ENCODE results near the gene FOLR1. TPM values are rescaled to one million over a fixed set of nuclear protein-coding genes. Genes with fewer than 3 reads are reported as not detected.

FOLR1 gene
- total and polyA plus RNA-seq, 9 of the 15 experiments (the other 6 are each of a cell fraction or from before 2014, with no cell fraction given), result 0.22 to 2.3 (median 1.0) TPM

DNA sequence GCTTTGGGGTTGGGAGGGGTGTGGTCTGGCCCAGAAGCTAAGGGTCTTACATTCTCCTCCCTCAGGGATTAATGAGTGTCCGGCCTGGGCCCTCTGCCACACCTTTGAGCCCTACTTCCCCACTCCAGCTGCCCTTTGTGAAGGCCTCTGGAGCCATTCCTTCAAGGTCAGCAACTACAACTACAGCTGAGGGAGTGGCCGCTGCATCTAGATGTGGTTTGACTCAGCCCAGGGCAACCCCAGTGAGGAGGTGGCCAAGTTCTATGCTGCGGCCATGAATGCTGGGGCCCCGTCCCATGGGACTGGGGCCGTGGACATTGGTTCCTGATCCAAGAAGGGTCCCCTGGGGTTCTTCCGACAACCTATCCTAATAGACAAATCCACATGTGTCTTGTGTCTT is 14.3 kb upstream of the FOLR1 start:
- TF ChIP-seq, protein P1, sequence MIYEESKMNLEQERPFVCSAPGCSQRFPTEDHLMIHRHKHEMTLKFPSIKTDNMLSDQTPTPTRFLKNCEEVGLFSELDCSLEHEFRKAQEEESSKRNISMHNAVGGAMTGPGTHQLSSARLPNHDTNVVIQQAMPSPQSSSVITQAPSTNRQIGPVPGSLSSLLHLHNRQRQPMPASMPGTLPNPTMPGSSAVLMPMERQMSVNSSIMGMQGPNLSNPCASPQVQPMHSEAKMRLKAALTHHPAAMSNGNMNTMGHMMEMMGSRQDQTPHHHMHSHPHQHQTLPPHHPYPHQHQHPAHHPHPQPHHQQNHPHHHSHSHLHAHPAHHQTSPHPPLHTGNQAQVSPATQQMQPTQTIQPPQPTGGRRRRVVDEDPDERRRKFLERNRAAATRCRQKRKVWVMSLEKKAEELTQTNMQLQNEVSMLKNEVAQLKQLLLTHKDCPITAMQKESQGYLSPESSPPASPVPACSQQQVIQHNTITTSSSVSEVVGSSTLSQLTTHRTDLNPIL (CRISPR knock-in tag; IDR thresholded peaks at IDR 0.05), result no peak
- TF ChIP-seq CREBBP (IDR thresholded peaks at IDR 0.05; ENCODE audit: low read depth, low read length) (no peak), ZNF282 (CRISPR knock-in tag; IDR thresholded peaks at IDR 0.05) (no peak), CTBP1 (IDR thresholded peaks at IDR 0.05; ENCODE audit: borderline replicate concordance) (no peak), EGR1 (conservative IDR thresholded peaks at IDR 0.05) (no peak)
- intact Hi-C loops (cut with micrococcal nuclease) (no loop called here), in situ Hi-C loops (cut with MboI) (no loop called here)
- Histone ChIP-seq H4K20me1 (replicated peaks; ENCODE audit: control insufficient read depth, insufficient read depth, low read length) (no peaks in the 10 kb centered on the region), H3K27ac (ENCODE audit: extremely low read depth, low read depth, low read length) (no peak overlapping the region), H3K27me3 (ENCODE audit: control insufficient read depth in 2 of 2, insufficient read depth in 2 of 2, low read length in 2 of 2) (peaks cover 10 to 15% of the 10 kb centered on the region in 2 experiments; a peak in 3 of 5 replicates), H3K79me2 (ENCODE audit: control insufficient read depth, insufficient read depth, low read length) (no peaks in the 10 kb centered on the region), H3K36me3 (ENCODE audit: control insufficient read depth, insufficient read depth, low read length) (no peaks in the 10 kb centered on the region), H3K4me3 (no peak overlapping the region), H3K9me3 (replicated peaks; ENCODE audit: control insufficient read depth, insufficient read depth, low read depth, low read length) (no peaks in the 10 kb centered on the region), H3K9me1 (ENCODE audit: control insufficient read depth, insufficient read depth, low read length) (peaks cover 3% of the 10 kb centered on the region), H3K4me1 (replicated peaks in 1 of 2; ENCODE audit: control insufficient read depth in 2 of 2, insufficient read depth in 2 of 2, low read length in 2 of 2) (no peaks in the 10 kb centered on the region; a peak in 1 of 5 replicates), H3K4me2 (ENCODE audit: insufficient read depth, low read length) (no peak overlapping the region), H2AFZ (ENCODE audit: low read depth, low read length) (no peak overlapping the region), H3K9ac (ENCODE audit: insufficient read depth in 1 of 2, low read depth in 2 of 2, low read length in 2 of 2) (no peak overlapping the region)
- ChIA-PET CTCF (ENCODE audit: low intra/inter-chr PET ratio) (no interaction called here), POLR2A (interaction anchor here (0.8 kb wide), 1 partner anchor 12 kb away, joined by 3 read pairs; no protein-coding TSS in a partner anchor)
- 33% methylated on average over 6 of the region's 6 CpGs for WGBS (ENCODE audit: insufficient coverage, low coverage, missing lambda C conversion rate)
- ATAC-seq (no peak), FAIRE-seq (no peak), DNase-seq (ENCODE audit: extremely low read depth in 1 of 4, low spot score in 3 of 4) (no peak)
- no TSS peak for BruUV-seq (replicated peaks)

Data from K562 (cell line).